Uterus (tissue), 4 donors: ENCODE measurements around the gene SIX4. TPM values are rescaled to one million over a fixed set of nuclear protein-coding genes. Genes with fewer than 3 reads are reported as not detected.

Experiments used
- DNase-seq, 2 donors: peaks; one replicate each; pipeline ENCODE4 v3.0.0-alpha.2; 2019 to 2020
- H3K27ac ChIP-seq, 2 donors: fragments of 200-600 bp; sonication (generic); 1 replicate in 1 of 2; 2 replicates in 1 of 2; pipeline ENCODE4 v1.5.1; 2016 to 2018
- H3K27me3 ChIP-seq, 2 donors: fragments of 200-600 bp; sonication (generic); one replicate each; pipeline ENCODE4 v1.5.1; 2018 to 2019; ENCODE audit warnings: control low read depth in 1 of 2
- H3K36me3 ChIP-seq, 2 donors: fragments of 200-600 bp; sonication (generic); one replicate each; pipeline ENCODE4 v1.5.1; 2019; ENCODE audit warnings: control low read depth in 1 of 2
- H3K4me1 ChIP-seq, 2 donors: fragments of 200-600 bp; sonication (generic); one replicate each; pipeline ENCODE4 v1.5.1; 2018 to 2019; ENCODE audit warnings: control low read depth in 1 of 2
- H3K4me3 ChIP-seq, 2 donors: fragments of 200-600 bp; sonication (generic); 1 replicate in 1 of 2; 2 replicates in 1 of 2; pipeline ENCODE4 v1.5.1; 2018 to 2019; ENCODE audit warnings: mild to moderate bottlenecking in 1 of 2
- H3K9me3 ChIP-seq, 2 donors: fragments of 200-600 bp; sonication (generic); one replicate each; pipeline ENCODE4 v1.5.1; 2019; ENCODE audit warnings: control low read depth in 1 of 2
- POLR2A ChIP-seq, 2 donors: fragments of 450-650 bp; IDR thresholded peaks; one replicate each; pipeline ENCODE4 v1.6.1; 2016; ENCODE audit warnings: antibody characterized with exemption in 2 of 2, mild to moderate bottlenecking in 1 of 2, moderate library complexity in 1 of 2
- intact Hi-C: fragments of 100-400 bp; cut with DNase I; formaldehyde crosslinking; loops from one replicate; pipeline ENCODE4 v1.15.1; 2023; ENCODE audit warnings: low total_unique reads
- total RNA-seq, 4 donors: library from RNA; depleted of rRNA in 3 of 4; stranded (reverse); fragments of >200 nt in 3 of 4; gene quantifications; one replicate each; pipeline versions ENCODE4 v1.1.0 to v1.2.4, GENCODE V29; 2014 to 2023
- TF ChIP-seq, protein P1 (sequence below), 4 experiments: fragments of 200-600 bp in 2 of 4; fragments of 450-650 bp in 2 of 4; sonication (generic) in 2 of 4; IDR thresholded peaks; one replicate each; pipeline ENCODE4 v1.5.1; 2016 to 2019; ENCODE audit warnings: antibody characterized with exemption in 4 of 4, mild to moderate bottlenecking in 2 of 4, moderate library complexity in 1 of 4
- donor health status: DM: yes; HTN: yes; CAD: no.

SIX4 gene
- total RNA-seq, 4 donors from 2014 or later, result 0.26 to 9.7 (median 3.5) TPM

GRCh38 chr14:60677701-60678100, 46.5 kb downstream of the SIX4 start:
- Histone ChIP-seq H3K27me3 (no peaks in the 10 kb centered on the region), H3K36me3 (no peaks in the 10 kb centered on the region), H3K4me1 (no peaks in the 10 kb centered on the region), H3K27ac (no peak overlapping the region), H3K4me3 (no peak overlapping the region), H3K9me3 (no peaks in the 10 kb centered on the region)
- intact Hi-C loops, result no loop called here
- TF ChIP-seq POLR2A (IDR thresholded peaks at IDR 0.05), result no peak
- TF ChIP-seq, protein P1, sequence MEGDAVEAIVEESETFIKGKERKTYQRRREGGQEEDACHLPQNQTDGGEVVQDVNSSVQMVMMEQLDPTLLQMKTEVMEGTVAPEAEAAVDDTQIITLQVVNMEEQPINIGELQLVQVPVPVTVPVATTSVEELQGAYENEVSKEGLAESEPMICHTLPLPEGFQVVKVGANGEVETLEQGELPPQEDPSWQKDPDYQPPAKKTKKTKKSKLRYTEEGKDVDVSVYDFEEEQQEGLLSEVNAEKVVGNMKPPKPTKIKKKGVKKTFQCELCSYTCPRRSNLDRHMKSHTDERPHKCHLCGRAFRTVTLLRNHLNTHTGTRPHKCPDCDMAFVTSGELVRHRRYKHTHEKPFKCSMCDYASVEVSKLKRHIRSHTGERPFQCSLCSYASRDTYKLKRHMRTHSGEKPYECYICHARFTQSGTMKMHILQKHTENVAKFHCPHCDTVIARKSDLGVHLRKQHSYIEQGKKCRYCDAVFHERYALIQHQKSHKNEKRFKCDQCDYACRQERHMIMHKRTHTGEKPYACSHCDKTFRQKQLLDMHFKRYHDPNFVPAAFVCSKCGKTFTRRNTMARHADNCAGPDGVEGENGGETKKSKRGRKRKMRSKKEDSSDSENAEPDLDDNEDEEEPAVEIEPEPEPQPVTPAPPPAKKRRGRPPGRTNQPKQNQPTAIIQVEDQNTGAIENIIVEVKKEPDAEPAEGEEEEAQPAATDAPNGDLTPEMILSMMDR (IDR thresholded peaks at IDR 0.05), result no peak
- DNase-seq, result no peak

DNA sequence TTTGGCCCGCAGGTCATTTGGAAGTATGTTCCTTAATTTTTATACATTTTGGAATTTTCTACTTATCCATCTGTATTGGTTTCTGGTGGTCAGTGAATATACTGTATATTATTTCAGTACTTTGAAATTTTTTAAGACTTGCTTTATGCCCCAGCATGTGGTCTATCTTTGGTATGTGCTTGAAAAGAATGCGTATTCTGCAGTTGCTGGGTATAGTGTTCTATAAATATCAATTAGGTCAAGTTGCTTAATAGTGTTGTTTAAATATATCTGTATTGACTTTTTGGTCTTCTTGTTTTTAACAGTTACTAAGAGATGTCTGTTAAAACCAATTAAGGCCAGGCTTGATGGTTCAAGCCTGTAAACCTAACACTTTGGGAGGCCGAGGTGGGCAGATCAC, 53.2 kb downstream of the SIX4 start:
- intact Hi-C loops, result no loop called here
- TF ChIP-seq, protein P1 (IDR thresholded peaks at IDR 0.05), result no peak
- no peak for TF ChIP-seq POLR2A (IDR thresholded peaks at IDR 0.05)
- Histone ChIP-seq H3K27me3 (no peaks in the 10 kb centered on the region), H3K27ac (no peak overlapping the region), H3K4me3 (no peak overlapping the region), H3K4me1 (no peaks in the 10 kb centered on the region), H3K36me3 (no peaks in the 10 kb centered on the region), H3K9me3 (no peaks in the 10 kb centered on the region)
- no peak for DNase-seq

DNA sequence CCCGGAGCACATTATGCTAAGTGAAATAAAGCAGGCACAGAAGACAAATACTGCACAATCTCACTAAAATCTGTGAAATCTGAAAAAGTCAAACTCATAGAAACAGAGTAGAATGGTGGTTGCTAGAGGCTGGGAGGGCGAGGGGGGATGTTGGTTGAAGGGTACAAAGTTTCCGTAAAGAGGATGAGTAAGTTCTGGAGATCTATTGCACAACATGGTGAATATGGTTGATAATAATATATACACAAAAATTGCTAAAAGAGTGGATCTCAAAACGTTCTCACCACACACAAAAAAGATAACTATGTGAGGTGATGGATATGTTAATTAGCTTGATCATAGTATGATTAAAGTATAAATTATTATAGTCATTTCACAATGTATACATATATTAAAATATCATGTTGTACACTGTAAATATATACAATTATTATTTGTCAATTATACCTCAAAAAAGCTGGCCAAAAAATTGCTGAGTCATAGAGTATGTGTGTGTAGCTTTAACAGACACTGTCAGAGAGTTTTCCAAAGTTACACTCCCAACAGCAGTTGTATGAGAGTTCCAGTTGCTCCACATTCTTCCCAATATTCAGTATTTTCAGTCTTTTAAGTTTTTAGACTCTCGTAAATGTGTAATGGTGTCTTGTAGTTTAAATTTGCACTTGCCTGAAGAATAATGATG, 55.6 kb downstream of the SIX4 start:
- no peak overlapping the region for H3K4me3 ChIP-seq
- DNase-seq, result no peak
- TF ChIP-seq POLR2A (IDR thresholded peaks at IDR 0.05), result no peak
- TF ChIP-seq, protein P1 (IDR thresholded peaks at IDR 0.05), result no peak
- intact Hi-C loops, result no loop called here
- H3K36me3 ChIP-seq, result no peaks in the 10 kb centered on the region
- peaks cover 0 to 10% of the 10 kb centered on the region in 2 donors for H3K27me3 ChIP-seq
- no peaks in the 10 kb centered on the region for H3K4me1 ChIP-seq
- no peaks in the 10 kb centered on the region for H3K9me3 ChIP-seq
- no peak overlapping the region for H3K27ac ChIP-seq

DNA sequence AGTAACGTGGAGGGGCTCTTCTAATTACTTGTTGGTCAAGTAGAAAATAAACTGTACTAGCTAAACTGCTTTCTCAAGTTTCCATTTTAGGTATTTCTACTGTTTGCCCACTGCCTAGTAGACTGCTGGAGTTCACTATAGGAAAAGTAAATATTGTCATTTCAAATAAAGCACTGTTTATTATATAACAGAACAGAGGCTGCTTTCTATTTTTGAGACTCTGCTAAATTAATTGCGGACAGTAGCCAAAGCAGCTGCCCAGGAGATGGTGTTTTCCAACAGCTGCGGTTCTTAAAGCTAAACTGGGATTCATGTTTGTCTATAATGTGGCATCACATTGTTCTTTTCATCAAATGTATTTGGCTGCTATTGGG, 59.0 kb downstream of the SIX4 start:
- no peaks in the 10 kb centered on the region for H3K4me1 ChIP-seq
- no peak for TF ChIP-seq POLR2A (IDR thresholded peaks at IDR 0.05)
- TF ChIP-seq, protein P1 (IDR thresholded peaks at IDR 0.05), result no peak
- no peak for DNase-seq
- H3K27ac ChIP-seq, result no peak overlapping the region
- no peaks in the 10 kb centered on the region for H3K36me3 ChIP-seq
- H3K4me3 ChIP-seq, result no peak overlapping the region
- intact Hi-C loops, result no loop called here
- peaks cover 0 to 25% of the 10 kb centered on the region in 2 donors for H3K27me3 ChIP-seq
- H3K9me3 ChIP-seq, result no peaks in the 10 kb centered on the region

DNA sequence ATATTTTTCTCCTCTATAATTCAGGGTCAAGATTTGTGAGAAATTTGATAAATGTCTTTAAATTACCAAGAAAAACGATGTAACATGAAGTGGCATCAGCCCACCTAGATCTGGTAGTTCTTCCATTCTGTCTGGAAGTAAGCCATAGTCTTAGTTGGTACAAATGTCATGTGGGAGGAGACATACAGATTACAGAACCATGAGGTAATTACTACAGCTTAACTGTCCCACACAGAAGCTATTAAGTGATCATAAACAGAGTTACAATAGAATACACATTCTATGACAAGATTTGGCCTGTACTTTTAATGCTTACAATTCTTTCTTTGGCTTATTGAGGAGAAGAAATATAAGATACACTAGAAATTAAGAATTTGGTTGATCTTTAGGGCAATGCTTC, 61.2 kb downstream of the SIX4 start:
- DNase-seq, result no peak
- no peaks in the 10 kb centered on the region for H3K4me1 ChIP-seq
- H3K27ac ChIP-seq, result no peak overlapping the region
- H3K27me3 ChIP-seq, result peaks cover 0 to 43% of the 10 kb centered on the region in 2 donors
- TF ChIP-seq, protein P1 (IDR thresholded peaks at IDR 0.05), result no peak
- no peak for TF ChIP-seq POLR2A (IDR thresholded peaks at IDR 0.05)
- intact Hi-C loops, result no loop called here
- no peaks in the 10 kb centered on the region for H3K9me3 ChIP-seq
- no peaks in the 10 kb centered on the region for H3K36me3 ChIP-seq
- no peak overlapping the region for H3K4me3 ChIP-seq
